Measurements from ENCODE around the gene FHOD3.

DNA sequence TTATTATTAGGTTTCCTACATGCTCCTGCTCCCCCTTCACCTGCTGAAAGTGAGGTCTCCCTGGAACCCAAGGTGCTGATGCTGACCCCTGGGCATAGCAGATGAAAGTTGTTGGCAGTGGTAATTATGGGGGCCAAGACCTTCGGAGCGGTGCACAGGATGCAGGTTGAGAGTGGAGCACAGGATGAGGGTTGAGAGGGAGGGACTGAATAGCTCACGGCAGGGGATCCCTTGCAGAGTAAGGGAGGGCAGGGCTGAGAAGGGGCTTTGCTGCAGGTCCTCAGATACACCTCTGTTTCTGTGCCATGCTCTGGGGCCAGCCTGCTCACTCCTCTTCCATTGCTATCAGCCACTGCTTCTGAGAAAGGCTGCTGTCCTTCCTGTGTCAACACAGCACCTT, 163.3 kb downstream of the FHOD3 start:
- TF ChIP-seq, protein P1, sequence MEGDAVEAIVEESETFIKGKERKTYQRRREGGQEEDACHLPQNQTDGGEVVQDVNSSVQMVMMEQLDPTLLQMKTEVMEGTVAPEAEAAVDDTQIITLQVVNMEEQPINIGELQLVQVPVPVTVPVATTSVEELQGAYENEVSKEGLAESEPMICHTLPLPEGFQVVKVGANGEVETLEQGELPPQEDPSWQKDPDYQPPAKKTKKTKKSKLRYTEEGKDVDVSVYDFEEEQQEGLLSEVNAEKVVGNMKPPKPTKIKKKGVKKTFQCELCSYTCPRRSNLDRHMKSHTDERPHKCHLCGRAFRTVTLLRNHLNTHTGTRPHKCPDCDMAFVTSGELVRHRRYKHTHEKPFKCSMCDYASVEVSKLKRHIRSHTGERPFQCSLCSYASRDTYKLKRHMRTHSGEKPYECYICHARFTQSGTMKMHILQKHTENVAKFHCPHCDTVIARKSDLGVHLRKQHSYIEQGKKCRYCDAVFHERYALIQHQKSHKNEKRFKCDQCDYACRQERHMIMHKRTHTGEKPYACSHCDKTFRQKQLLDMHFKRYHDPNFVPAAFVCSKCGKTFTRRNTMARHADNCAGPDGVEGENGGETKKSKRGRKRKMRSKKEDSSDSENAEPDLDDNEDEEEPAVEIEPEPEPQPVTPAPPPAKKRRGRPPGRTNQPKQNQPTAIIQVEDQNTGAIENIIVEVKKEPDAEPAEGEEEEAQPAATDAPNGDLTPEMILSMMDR (conservative IDR thresholded peaks at IDR 0.05; ENCODE audit: low read depth, low read length) = no peak
- no peak for TF ChIP-seq EZH2 (IDR thresholded peaks at IDR 0.05; ENCODE audit: borderline replicate concordance, low read depth, low read length, poor library complexity, severe bottlenecking)

All from A673 (cell line).